GM21423 (cell line): Measurements from ENCODE around the gene TRIAP1.
"Not testable (repeated sequence)": the region's sequence is repeated elsewhere in the genome, so short reads cannot be mapped to it uniquely, and the experiment has no call there.

Experiments used
- ATAC-seq: cut with Tn5 transposase; IDR thresholded peaks from one replicate; pipeline ENCODE4 v1.9.1; 2021; ENCODE audit warnings: mild to moderate bottlenecking, moderate library complexity; ENCODE audit not compliant: unreplicated experiment

Gene TRIAP1

GRCh38 chr12:120468821-120469449 lies 22.8 kb upstream of the TRIAP1 start:
- ATAC-seq, result peak; percentile 33

- ATAC-seq, result no peak
These were observed 22.2 kb upstream of the TRIAP1 start for GRCh38 chr12:120468325-120468820.

- ATAC-seq, result no peak
These were observed 21.3 kb upstream of the TRIAP1 start for GRCh38 chr12:120467439-120467838.

GRCh38 chr12:120466560-120467315 lies 20.6 kb upstream of the TRIAP1 start:
- ATAC-seq, result no peak

GRCh38 chr12:120465756-120466155 lies 19.6 kb upstream of the TRIAP1 start:
- no peak for ATAC-seq

GRCh38 chr12:120463712-120464111 lies 17.5 kb upstream of the TRIAP1 start:
- no peak for ATAC-seq

GRCh38 chr12:120462099-120462640 lies 16.0 kb upstream of the TRIAP1 start:
- no peak for ATAC-seq

- ATAC-seq, result no peak
These were observed 14.0 kb upstream of the TRIAP1 start for GRCh38 chr12:120460157-120460556.

- ATAC-seq, result no peak
These were observed 10.9 kb upstream of the TRIAP1 start for GRCh38 chr12:120457133-120457532.

GRCh38 chr12:120455302-120455701 lies 9.1 kb upstream of the TRIAP1 start:
- ATAC-seq, result no peak

- no peak for ATAC-seq
These were observed 7.8 kb upstream of the TRIAP1 start for GRCh38 chr12:120453977-120454376.

- no peak for ATAC-seq
These were observed 7.0 kb upstream of the TRIAP1 start for GRCh38 chr12:120453060-120453750.

GRCh38 chr12:120452524-120452923 lies 6.3 kb upstream of the TRIAP1 start:
- not testable (repeated sequence) for ATAC-seq

- no peak for ATAC-seq
These were observed 1.8 kb upstream of the TRIAP1 start for GRCh38 chr12:120447992-120448391.

GRCh38 chr12:120446844-120447178 lies 627 bp upstream of the TRIAP1 start:
- not testable (repeated sequence) for ATAC-seq

GRCh38 chr12:120444676-120445075 lies 1.5 kb downstream of the TRIAP1 start:
- no peak for ATAC-seq

- ATAC-seq, result no peak
These were observed 6.4 kb downstream of the TRIAP1 start for GRCh38 chr12:120439646-120440247.

GRCh38 chr12:120438495-120439198 lies 7.5 kb downstream of the TRIAP1 start:
- ATAC-seq, result peak; percentile 4

- peak; percentile 97 for ATAC-seq
These were observed 8.3 kb downstream of the TRIAP1 start, which contains the start of gene COX6A1 for GRCh38 chr12:120437735-120438494. Gene COX6A1, plus strand, starts transcription at chr12:120438113. Its CDS starts 14 bp downstream, at chr12:120438127.
